NCI-H2171 (cell line): ENCODE data around the gene VAC14.

Experiments
- DNase-seq: peaks from one replicate; lab custom pipeline; 2025; lab: John Stamatoyannopoulos, UW

VAC14 gene

GRCh38 chr16:70692130-70692872 lies 108.7 kb downstream of the VAC14 start:
- DNase-seq, result no peak

- no peak for DNase-seq
These were observed 109.5 kb downstream of the VAC14 start for GRCh38 chr16:70691223-70692129.

GRCh38 chr16:70689970-70690891 lies 110.7 kb downstream of the VAC14 start:
- peak; percentile 25 for DNase-seq

GRCh38 chr16:70689035-70689969 lies 111.7 kb downstream of the VAC14 start:
- DNase-seq, result no peak

- no peak for DNase-seq
These were observed 112.7 kb downstream of the VAC14 start for GRCh38 chr16:70688246-70688742.

- no peak for DNase-seq
These were observed 113.2 kb downstream of the VAC14 start for GRCh38 chr16:70687671-70688245.

GRCh38 chr16:70687102-70687511 lies 113.9 kb downstream of the VAC14 start:
- DNase-seq, result no peak

GRCh38 chr16:70686376-70687101 lies 114.4 kb downstream of the VAC14 start:
- no peak for DNase-seq

GRCh38 chr16:70685938-70686375 lies 115.0 kb downstream of the VAC14 start, which contains the start of gene MTSS2:
Gene MTSS2, minus strand, starts transcription at chr16:70686053. Its CDS starts 262 bp downstream, at chr16:70685791.
- peak; percentile 87 for DNase-seq

- no peak for DNase-seq
These were observed 115.7 kb downstream of the VAC14 start for GRCh38 chr16:70685061-70685937.

GRCh38 chr16:70684146-70685060 lies 116.6 kb downstream of the VAC14 start:
- DNase-seq, result no peak

GRCh38 chr16:70683146-70683944 lies 117.6 kb downstream of the VAC14 start:
- no peak for DNase-seq

- no peak for DNase-seq
These were observed 118.5 kb downstream of the VAC14 start for GRCh38 chr16:70682239-70683145.

- no peak for DNase-seq
These were observed 119.3 kb downstream of the VAC14 start for GRCh38 chr16:70681382-70682238.
